PFSK-1 (cell line): Measurements from ENCODE around the gene EIF3L.

Source experiments
- FOXP2 ChIP-seq: optimal IDR thresholded peaks from 2 replicates; pipeline ENCODE3; 2011; ENCODE audit warnings: borderline replicate concordance, control low read depth, inconsistent platforms; ENCODE audit not compliant: insufficient read depth; ENCODE audit errors: extremely low read length, extremely low read depth
- POLR2AphosphoS5 ChIP-seq: IDR thresholded peaks from 2 replicates; pipeline ENCODE4 v1.6.1; 2012; ENCODE audit warnings: low read depth, mild to moderate bottlenecking, control low read depth, low read length, moderate library complexity
- SIN3A ChIP-seq: IDR thresholded peaks from 2 replicates; pipeline ENCODE4 v1.6.1; 2012; ENCODE audit warnings: mild to moderate bottlenecking, low read length, moderate library complexity, borderline replicate concordance; ENCODE audit not compliant: insufficient read depth
- TAF1 ChIP-seq: IDR thresholded peaks from 2 replicates; pipeline ENCODE4 v1.6.1; 2012; ENCODE audit warnings: low read length, control low read depth, borderline replicate concordance; ENCODE audit not compliant: insufficient read depth
- TF ChIP-seq, protein P1 (sequence below), 2 experiments: IDR thresholded peaks; 2 replicates each; pipeline versions ENCODE4 v1.6.1 to v1.8.0; 2011 to 2012; ENCODE audit warnings: low read depth in 2 of 2, low read length in 2 of 2, control low read depth in 1 of 2, inconsistent platforms in 1 of 2, mild to moderate bottlenecking in 1 of 2, moderate library complexity in 1 of 2; ENCODE audit not compliant: insufficient read depth in 1 of 2

EIF3L gene

DNA sequence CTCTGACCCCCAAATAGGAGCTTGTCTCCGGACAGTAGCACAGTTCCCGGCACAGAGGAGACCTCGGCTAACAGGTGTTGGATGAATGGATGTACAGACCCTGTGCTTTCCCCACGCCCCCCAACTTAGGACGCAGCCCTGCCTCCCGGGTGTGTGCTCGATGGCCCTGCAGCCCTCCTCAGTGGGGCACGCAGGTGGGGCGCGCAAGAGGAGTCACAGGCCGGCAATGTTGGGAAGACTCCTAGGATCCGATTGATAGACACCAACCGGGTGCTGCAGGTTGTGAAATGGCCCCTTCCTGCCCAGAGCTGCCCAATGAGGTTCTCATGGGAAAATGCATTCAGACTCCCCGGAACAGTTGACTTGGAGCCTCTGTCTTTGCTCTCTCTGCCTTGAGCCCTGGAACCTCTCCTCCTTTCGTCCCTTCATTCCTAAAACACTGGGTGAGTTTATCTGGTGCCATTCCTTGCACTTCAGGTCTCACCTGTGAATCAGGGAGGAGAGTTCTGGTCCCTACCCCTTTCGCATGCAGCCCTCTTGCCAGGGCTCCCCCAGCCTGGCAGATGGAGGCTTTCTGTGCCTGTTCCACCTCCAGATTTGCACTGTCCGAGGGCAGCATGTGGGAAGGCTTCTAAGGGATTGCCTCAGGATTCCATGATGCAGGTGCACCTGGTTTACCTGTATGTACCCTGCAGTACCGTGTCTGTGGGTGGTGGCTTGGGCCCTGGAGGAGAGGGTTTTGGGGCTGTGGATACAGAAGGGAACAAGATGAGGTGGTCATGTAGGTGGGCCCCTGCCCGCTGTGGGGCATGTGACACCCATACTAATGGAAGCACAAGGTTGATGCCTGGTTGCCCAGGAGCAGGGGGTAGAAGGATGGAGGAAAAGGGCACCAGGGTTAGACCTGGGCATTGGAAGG lies 58.1 kb downstream of the EIF3L start:
- TF ChIP-seq TAF1 (no peak), POLR2AphosphoS5 (no peak), SIN3A (no peak), FOXP2 (no peak)
- TF ChIP-seq, protein P1, sequence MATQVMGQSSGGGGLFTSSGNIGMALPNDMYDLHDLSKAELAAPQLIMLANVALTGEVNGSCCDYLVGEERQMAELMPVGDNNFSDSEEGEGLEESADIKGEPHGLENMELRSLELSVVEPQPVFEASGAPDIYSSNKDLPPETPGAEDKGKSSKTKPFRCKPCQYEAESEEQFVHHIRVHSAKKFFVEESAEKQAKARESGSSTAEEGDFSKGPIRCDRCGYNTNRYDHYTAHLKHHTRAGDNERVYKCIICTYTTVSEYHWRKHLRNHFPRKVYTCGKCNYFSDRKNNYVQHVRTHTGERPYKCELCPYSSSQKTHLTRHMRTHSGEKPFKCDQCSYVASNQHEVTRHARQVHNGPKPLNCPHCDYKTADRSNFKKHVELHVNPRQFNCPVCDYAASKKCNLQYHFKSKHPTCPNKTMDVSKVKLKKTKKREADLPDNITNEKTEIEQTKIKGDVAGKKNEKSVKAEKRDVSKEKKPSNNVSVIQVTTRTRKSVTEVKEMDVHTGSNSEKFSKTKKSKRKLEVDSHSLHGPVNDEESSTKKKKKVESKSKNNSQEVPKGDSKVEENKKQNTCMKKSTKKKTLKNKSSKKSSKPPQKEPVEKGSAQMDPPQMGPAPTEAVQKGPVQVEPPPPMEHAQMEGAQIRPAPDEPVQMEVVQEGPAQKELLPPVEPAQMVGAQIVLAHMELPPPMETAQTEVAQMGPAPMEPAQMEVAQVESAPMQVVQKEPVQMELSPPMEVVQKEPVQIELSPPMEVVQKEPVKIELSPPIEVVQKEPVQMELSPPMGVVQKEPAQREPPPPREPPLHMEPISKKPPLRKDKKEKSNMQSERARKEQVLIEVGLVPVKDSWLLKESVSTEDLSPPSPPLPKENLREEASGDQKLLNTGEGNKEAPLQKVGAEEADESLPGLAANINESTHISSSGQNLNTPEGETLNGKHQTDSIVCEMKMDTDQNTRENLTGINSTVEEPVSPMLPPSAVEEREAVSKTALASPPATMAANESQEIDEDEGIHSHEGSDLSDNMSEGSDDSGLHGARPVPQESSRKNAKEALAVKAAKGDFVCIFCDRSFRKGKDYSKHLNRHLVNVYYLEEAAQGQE (IDR thresholded peaks at IDR 0.05; ENCODE audit: insufficient read depth in 1 of 2, low read depth in 2 of 2, low read length in 2 of 2), result no peak

DNA sequence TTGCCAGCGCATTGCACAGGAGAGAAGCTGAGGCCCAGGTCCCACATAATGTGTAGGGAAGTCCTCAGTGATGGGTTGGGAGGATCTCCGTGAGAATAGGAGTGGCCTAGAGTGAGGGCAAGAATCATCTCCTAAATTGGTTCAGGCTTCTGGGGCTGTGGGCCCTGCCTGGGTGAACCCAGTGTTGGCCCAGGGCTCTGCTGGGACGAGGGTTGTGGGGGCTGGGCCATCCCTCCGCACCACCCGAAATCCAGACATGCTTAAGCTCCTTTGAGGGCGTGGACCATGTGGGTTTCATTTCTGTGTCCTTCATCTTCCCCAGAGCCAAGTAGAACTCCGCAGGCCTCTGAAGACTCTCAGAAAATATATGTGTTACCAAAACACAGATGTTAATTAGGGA lies 60.5 kb downstream of the EIF3L start:
- TF ChIP-seq, protein P1 (IDR thresholded peaks at IDR 0.05; ENCODE audit: insufficient read depth in 1 of 2, low read depth in 2 of 2, low read length in 2 of 2), result no peak
- no peak for TF ChIP-seq FOXP2
- no peak for TF ChIP-seq POLR2AphosphoS5
- no peak for TF ChIP-seq TAF1
- TF ChIP-seq SIN3A, result no peak

DNA sequence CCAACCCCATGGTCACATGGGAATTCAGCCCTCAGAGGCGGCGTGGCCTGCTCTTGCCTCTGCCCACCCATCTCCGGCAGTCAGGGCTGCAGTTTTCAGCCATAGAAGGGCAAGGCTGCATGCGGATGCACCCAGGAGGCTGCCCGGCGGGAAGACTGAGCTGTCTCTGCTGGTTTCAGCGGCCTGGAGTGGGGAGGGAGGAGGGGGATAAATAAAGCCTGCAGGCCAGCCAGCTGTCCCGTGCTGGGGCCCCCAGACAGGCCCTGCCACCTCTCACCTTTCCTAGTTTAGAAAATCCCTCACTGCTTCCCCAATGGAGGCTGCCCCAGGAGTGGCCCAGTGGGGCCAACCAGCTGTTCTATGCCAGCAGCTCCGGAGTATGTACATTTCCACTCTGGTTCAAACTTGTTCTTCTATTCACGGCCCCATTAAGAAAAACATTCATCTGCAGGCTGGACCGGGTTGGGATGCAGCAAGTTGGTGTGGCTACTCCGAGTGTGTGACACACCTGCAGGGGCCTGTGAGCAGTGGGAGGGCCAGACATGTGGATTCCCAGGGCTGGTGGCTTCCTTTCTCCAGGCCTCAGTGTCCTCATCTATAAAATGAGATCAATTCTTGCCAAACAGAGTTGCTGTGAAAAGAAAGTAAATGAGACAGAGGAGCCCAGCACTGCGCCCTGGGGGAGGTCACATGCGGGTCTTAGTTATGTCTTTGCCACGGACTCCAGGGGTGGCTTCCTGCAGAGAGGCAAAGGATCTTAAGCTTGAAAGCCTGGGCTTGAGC lies 61.9 kb downstream of the EIF3L start:
- TF ChIP-seq POLR2AphosphoS5, result no peak
- TF ChIP-seq TAF1, result no peak
- TF ChIP-seq SIN3A, result no peak
- no peak for TF ChIP-seq FOXP2
- TF ChIP-seq, protein P1 (IDR thresholded peaks at IDR 0.05; ENCODE audit: insufficient read depth in 1 of 2, low read depth in 2 of 2, low read length in 2 of 2), result no peak

DNA sequence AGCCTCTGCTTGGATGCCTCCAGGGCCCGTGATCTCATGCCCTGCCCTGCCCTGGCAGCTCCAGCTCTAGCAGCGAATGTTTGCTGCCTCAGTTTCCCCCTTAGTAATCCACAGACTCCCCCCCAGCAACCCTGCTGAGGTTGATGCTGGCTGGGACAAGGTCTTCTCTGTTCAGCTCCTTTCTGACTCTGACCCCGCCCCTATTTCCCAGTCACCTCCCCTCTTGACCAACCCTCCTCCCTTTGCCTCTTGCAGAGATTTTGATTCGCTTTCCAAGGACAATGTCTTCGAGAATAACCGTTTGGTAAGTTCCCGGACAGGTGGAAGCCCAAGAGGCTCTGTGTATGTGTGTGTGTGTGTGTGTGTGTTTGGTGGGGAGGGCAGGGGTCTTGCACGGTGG lies 62.5 kb downstream of the EIF3L start:
- no peak for TF ChIP-seq TAF1
- no peak for TF ChIP-seq FOXP2
- no peak for TF ChIP-seq SIN3A
- TF ChIP-seq, protein P1 (IDR thresholded peaks at IDR 0.05; ENCODE audit: insufficient read depth in 1 of 2, low read depth in 2 of 2, low read length in 2 of 2), result no peak
- TF ChIP-seq POLR2AphosphoS5, result no peak
